ENCODE measurements around the gene PCOLCE2.
"Not testable (repeated sequence)": the region's sequence is repeated elsewhere in the genome, so short reads cannot be mapped to it uniquely, and the experiment has no call there.

The PCOLCE2 gene

GRCh38 chr3:142886021-142886420, 2.9 kb downstream of the PCOLCE2 start:
- TF ChIP-seq, protein P1, sequence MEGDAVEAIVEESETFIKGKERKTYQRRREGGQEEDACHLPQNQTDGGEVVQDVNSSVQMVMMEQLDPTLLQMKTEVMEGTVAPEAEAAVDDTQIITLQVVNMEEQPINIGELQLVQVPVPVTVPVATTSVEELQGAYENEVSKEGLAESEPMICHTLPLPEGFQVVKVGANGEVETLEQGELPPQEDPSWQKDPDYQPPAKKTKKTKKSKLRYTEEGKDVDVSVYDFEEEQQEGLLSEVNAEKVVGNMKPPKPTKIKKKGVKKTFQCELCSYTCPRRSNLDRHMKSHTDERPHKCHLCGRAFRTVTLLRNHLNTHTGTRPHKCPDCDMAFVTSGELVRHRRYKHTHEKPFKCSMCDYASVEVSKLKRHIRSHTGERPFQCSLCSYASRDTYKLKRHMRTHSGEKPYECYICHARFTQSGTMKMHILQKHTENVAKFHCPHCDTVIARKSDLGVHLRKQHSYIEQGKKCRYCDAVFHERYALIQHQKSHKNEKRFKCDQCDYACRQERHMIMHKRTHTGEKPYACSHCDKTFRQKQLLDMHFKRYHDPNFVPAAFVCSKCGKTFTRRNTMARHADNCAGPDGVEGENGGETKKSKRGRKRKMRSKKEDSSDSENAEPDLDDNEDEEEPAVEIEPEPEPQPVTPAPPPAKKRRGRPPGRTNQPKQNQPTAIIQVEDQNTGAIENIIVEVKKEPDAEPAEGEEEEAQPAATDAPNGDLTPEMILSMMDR (IDR thresholded peaks at IDR 0.05; ENCODE audit: control insufficient read depth, insufficient read depth, low read depth, low read length, missing control alignments) = no peak
- no peak overlapping the region for H3K4me3 ChIP-seq (ENCODE audit: control insufficient read depth, low read depth, low read length)
- no peak for DNase-seq (ENCODE audit: low read depth)

GRCh38 chr3:142884531-142884930, 4.4 kb downstream of the PCOLCE2 start:
- no peak for DNase-seq (ENCODE audit: low read depth)
- H3K4me3 ChIP-seq (ENCODE audit: control insufficient read depth, low read depth, low read length) = no peak overlapping the region
- TF ChIP-seq, protein P1 (IDR thresholded peaks at IDR 0.05; ENCODE audit: control insufficient read depth, insufficient read depth, low read depth, low read length, missing control alignments) = no peak

GRCh38 chr3:142883534-142883933, 5.3 kb downstream of the PCOLCE2 start:
- not testable (repeated sequence) for H3K4me3 ChIP-seq (ENCODE audit: control insufficient read depth, low read depth, low read length); DNase-seq (ENCODE audit: low read depth)

DNA sequence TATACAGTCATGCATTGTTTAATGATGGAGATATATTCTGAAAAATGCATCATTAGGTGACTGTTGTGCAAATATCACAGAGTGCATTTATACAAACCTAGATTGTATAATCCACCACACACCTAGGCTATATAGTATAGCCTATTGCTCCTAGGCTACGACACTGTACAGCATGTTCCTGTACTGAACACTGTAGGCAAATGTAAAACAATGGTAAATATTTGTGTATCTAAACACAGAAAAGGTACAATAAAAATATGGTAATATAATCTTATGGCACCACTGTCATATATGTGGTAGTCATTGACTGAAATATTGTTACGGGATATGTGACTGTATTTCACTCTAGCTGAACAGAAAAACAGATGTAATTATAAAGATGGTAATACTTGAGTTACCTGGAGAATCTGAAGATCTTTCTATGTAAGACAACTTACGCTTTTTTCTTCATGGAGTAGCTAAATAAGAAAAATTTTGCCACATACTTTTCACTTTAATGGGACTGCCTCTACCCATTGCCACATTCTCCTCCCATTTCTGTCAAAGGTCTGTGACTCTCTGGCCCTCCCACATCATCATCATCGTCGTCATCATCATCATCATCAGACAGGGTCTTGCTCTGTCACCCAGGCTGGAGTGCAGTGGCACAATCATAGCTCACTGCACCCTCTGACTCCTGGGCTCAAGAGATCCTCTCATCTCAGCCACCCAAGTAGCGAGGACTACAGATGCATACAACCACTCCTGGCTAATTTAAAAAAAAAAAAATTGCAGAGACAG, 7.2 kb downstream of the PCOLCE2 start:
- TF ChIP-seq, protein P1 (IDR thresholded peaks at IDR 0.05; ENCODE audit: control insufficient read depth, insufficient read depth, low read depth, low read length, missing control alignments) = no peak
- no peak overlapping the region for H3K4me3 ChIP-seq (ENCODE audit: control insufficient read depth, low read depth, low read length)
- no peak for DNase-seq (ENCODE audit: low read depth)

DNA sequence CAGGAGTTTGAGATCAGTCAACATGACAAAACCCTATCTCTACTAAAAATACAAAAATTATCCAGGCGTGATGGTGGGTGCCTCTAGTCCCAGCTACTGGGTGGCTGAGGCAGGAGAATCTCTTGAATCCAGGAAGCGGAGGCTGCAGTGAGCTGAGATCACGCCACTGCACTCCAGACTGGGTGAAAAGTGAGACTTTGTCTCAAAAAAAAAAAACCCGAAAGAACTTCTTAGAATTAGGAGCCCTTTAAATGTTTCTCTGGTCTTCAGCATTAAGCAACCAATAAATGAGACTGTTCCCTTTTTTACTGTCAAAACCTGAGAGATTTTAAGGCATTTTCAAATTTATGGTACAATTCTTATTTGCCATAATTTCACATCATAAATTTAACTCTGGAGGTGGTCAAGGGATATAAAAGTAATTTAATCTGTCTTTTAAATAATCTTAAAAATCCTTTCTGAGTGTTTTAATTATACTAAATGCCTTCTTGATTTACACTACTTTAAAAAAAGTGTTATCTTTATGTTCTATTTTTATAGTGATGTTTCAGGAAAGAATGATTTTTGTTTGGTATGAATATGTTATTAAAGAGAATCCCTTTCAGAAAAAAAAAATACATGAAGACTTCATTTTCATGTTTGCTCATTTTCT, 10.1 kb downstream of the PCOLCE2 start:
- TF ChIP-seq, protein P1 (IDR thresholded peaks at IDR 0.05; ENCODE audit: control insufficient read depth, insufficient read depth, low read depth, low read length, missing control alignments) = no peak
- no peak for DNase-seq (ENCODE audit: low read depth)

GRCh38 chr3:142876417-142876816, 12.5 kb downstream of the PCOLCE2 start:
- TF ChIP-seq, protein P1 (IDR thresholded peaks at IDR 0.05; ENCODE audit: control insufficient read depth, insufficient read depth, low read depth, low read length, missing control alignments) = no peak
- H3K4me3 ChIP-seq (ENCODE audit: control insufficient read depth, low read depth, low read length) = no peak overlapping the region
- no peak for DNase-seq (ENCODE audit: low read depth)

More for the DNA sequence above, 10.1 kb downstream of the PCOLCE2 start:
- no peak overlapping the region for H3K4me3 ChIP-seq (ENCODE audit: control insufficient read depth, low read depth, low read length)

DNA sequence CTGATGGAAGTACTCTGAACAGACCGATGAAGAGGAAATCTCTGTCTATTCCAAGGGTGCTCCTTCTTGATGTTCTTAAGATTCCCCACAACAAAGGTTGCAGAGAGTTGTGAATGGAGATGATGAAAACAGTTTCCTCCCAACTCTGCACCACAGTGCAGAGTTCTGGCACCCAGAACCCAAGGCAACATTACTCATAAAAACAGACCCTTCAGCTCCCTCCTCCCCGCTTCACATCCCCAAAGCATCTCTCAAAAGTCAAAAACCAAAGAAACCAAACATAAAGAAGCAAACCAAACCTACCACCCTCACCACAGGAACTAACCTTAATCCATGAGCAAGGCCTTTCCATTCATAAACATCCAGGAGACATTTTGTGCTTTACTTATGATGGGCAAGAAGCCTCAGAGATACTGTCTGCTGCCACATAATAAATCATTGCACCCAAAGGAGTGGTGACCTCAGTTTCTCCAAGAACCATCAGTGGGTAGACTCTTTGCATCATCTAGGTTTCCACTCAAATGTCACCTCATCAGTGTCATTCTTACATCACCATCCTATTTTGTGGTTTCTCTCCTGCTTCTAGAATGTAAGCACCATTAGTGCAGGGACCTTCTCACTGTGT, 13.2 kb downstream of the PCOLCE2 start:
- H3K4me3 ChIP-seq (ENCODE audit: control insufficient read depth, low read depth, low read length) = no peak overlapping the region
- TF ChIP-seq, protein P1 (IDR thresholded peaks at IDR 0.05; ENCODE audit: control insufficient read depth, insufficient read depth, low read depth, low read length, missing control alignments) = no peak
- no peak for DNase-seq (ENCODE audit: low read depth)

All from AG09309 (cell line).